Measurements from ENCODE around the gene CRIP3.
A peak's percentile ranks its signal among the peaks of the same experiment; 100 is the strongest.

CRIP3 gene

GRCh38 chr6:43273707-43274106 lies 34.9 kb downstream of the CRIP3 start:
- no peak for DNase-seq (ENCODE audit: low read depth)

GRCh38 chr6:43271944-43272343 lies 36.7 kb downstream of the CRIP3 start:
- no peak for DNase-seq (ENCODE audit: low read depth)

GRCh38 chr6:43271103-43271815 lies 37.4 kb downstream of the CRIP3 start:
- no peak for DNase-seq (ENCODE audit: low read depth)

- peak; percentile 23 for DNase-seq (ENCODE audit: low read depth)
Measured at GRCh38 chr6:43269273-43270007, 39.2 kb downstream of the CRIP3 start.

- DNase-seq (ENCODE audit: low read depth), result no peak
Measured at GRCh38 chr6:43268782-43269272, 39.8 kb downstream of the CRIP3 start.

- DNase-seq (ENCODE audit: low read depth), result no peak
Measured at GRCh38 chr6:43268355-43268700, 40.3 kb downstream of the CRIP3 start.

GRCh38 chr6:43267619-43268354 lies 40.8 kb downstream of the CRIP3 start:
- no peak for DNase-seq (ENCODE audit: low read depth)

- no peak for DNase-seq (ENCODE audit: low read depth)
Measured at GRCh38 chr6:43265564-43265963, 43.1 kb downstream of the CRIP3 start.

GRCh38 chr6:43264599-43265145 lies 44.0 kb downstream of the CRIP3 start:
- DNase-seq (ENCODE audit: low read depth), result no peak

GRCh38 chr6:43263314-43264178 lies 45.1 kb downstream of the CRIP3 start:
- DNase-seq (ENCODE audit: low read depth), result peak; percentile 53

GRCh38 chr6:43262780-43263313 lies 45.8 kb downstream of the CRIP3 start:
- DNase-seq (ENCODE audit: low read depth), result no peak

GRCh38 chr6:43262000-43262779 lies 46.4 kb downstream of the CRIP3 start:
- no peak for DNase-seq (ENCODE audit: low read depth)

- no peak for DNase-seq (ENCODE audit: low read depth)
Measured at GRCh38 chr6:43261198-43261597, 47.4 kb downstream of the CRIP3 start.

GRCh38 chr6:43260791-43261190 lies 47.8 kb downstream of the CRIP3 start:
- DNase-seq (ENCODE audit: low read depth), result no peak

- DNase-seq (ENCODE audit: low read depth), result no peak
Measured at GRCh38 chr6:43258807-43259686, 49.6 kb downstream of the CRIP3 start.

GRCh38 chr6:43258180-43258579 lies 50.4 kb downstream of the CRIP3 start:
- DNase-seq (ENCODE audit: low read depth), result no peak

- no peak for DNase-seq (ENCODE audit: low read depth)
Measured at GRCh38 chr6:43257367-43258145, 51.1 kb downstream of the CRIP3 start.

- DNase-seq (ENCODE audit: low read depth), result no peak
Measured at GRCh38 chr6:43256670-43257366, 51.8 kb downstream of the CRIP3 start.
